GM12878 (cell line): Measurements from ENCODE around the gene LCE2D. TPM values are rescaled to one million over a fixed set of nuclear protein-coding genes. Genes with fewer than 3 reads are reported as not detected.

Experiments used
- ATAC-seq: fragments of 200-7000 bp; cut with Tn5 transposase; 3 replicates; pipeline ENCODE4 v1.9.1; 2020; ENCODE audit warnings: mild to moderate bottlenecking, moderate library complexity
- BruUV-seq: library from RNA; stranded (reverse); fragments of 400-500 nt; replicated peaks from 2 replicates; lab custom pipeline; 2021; lab: Mats Ljungman, UMichigan
- CTCF ChIA-PET: fragments of 300-600 bp; sonication (Branson Sonifier 250); formaldehyde crosslinking; extraction: SDS; loops from one replicate; lab custom pipeline; 2021; ENCODE audit warnings: inconsistent platforms; lab: Yijun Ruan, JAX
- POLR2A ChIA-PET: fragments of 350-600 bp; formaldehyde crosslinking; extraction: SDS; loops from one replicate; lab custom pipeline; 2021; ENCODE audit warnings: inconsistent platforms; lab: Charles Lee
- RAD21 ChIA-PET: fragments of 300-600 bp; sonication (Branson Sonifier 250); formaldehyde crosslinking; loops from one replicate; lab custom pipeline; 2023; ENCODE audit warnings: antibody characterized with exemption; ENCODE audit not compliant: unreplicated experiment; lab: Charles Lee
- SMC1A ChIA-PET: fragments of 300-600 bp; sonication (Branson Sonifier 250); formaldehyde crosslinking; loops from one replicate; lab custom pipeline; 2023; ENCODE audit not compliant: unreplicated experiment, uncharacterized antibody; lab: Charles Lee
- DNase-seq: peaks from one replicate; pipeline ENCODE4 v3.0.0-alpha.2; 2011; ENCODE audit warnings: low read depth, low spot score
- FAIRE-seq: peaks from 3 replicates; lab custom pipeline; 2011; peaks lifted over from hg19 to GRCh38; lab: Jason Lieb, UNC
- H2AFZ ChIP-seq: 2 replicates; pipeline ENCODE4 v1.6.0; 2011; ENCODE audit warnings: low read depth, low read length, control low read depth; ENCODE audit not compliant: control insufficient read depth
- H3K27ac ChIP-seq: 2 replicates; pipeline ENCODE4 v1.5.1; 2011; ENCODE audit warnings: control low read depth; ENCODE audit not compliant: control insufficient read depth, insufficient read depth
- H3K27me3 ChIP-seq, 2 experiments: replicated peaks in 1 of 2; 2 replicates each; pipeline versions ENCODE4 v1.6.0 to v1.6.1; 2011; ENCODE audit warnings: low read length in 1 of 2; ENCODE audit not compliant: control insufficient read depth in 2 of 2, insufficient read depth in 2 of 2
- H3K36me3 ChIP-seq, 2 experiments: 2 replicates each; pipeline ENCODE4 v1.5.1; 2011; ENCODE audit warnings: low read length in 1 of 2; ENCODE audit not compliant: control insufficient read depth in 2 of 2, insufficient read depth in 2 of 2
- H3K4me1 ChIP-seq: 2 replicates; pipeline ENCODE4 v1.6.1; 2011; ENCODE audit warnings: mild to moderate bottlenecking, low read length, moderate library complexity, mixed read lengths; ENCODE audit not compliant: control insufficient read depth, insufficient read depth
- H3K4me2 ChIP-seq: 2 replicates; pipeline ENCODE4 v1.6.0; 2011; ENCODE audit warnings: control low read depth; ENCODE audit not compliant: control insufficient read depth, insufficient read depth
- H3K4me3 ChIP-seq: fragments of 200-600 bp; sonication (generic); 2 replicates; pipeline ENCODE4 v1.5.1; 2016
- H3K79me2 ChIP-seq: 2 replicates; pipeline ENCODE4 v1.6.0; 2011; ENCODE audit warnings: low read length; ENCODE audit not compliant: control insufficient read depth, insufficient read depth
- H3K9ac ChIP-seq: 2 replicates; pipeline ENCODE4 v1.8.0; 2011; ENCODE audit warnings: low read length, control low read depth, mixed read lengths; ENCODE audit not compliant: control insufficient read depth, insufficient read depth
- H3K9me3 ChIP-seq: replicated peaks from 3 replicates; pipeline ENCODE4 v1.5.1; 2011; ENCODE audit warnings: mild to moderate bottlenecking, low read length; ENCODE audit not compliant: control insufficient read depth, insufficient read depth
- H4K20me1 ChIP-seq: 2 replicates; pipeline ENCODE4 v1.6.0; 2011; ENCODE audit not compliant: control insufficient read depth, insufficient read depth
- CUX1 ChIP-seq: IDR thresholded peaks from 2 replicates; pipeline ENCODE4 v1.6.1; 2012; ENCODE audit warnings: improper control_type of control experiment, low read depth, low read length; ENCODE audit not compliant: insufficient replicate concordance
- EP300 ChIP-seq, 2 experiments: fragments of 150-350 bp in 1 of 2; IDR thresholded peaks; 2 replicates each; pipeline ENCODE4 v1.6.1; 2011 to 2012; ENCODE audit warnings: low read depth in 2 of 2, low read length in 2 of 2, borderline replicate concordance in 1 of 2, improper control_type of control experiment in 1 of 2, inconsistent platforms in 1 of 2; ENCODE audit not compliant: control insufficient read depth in 1 of 2
- ESRRA ChIP-seq: IDR thresholded peaks from 2 replicates; pipeline ENCODE4 v1.6.1; 2012; ENCODE audit warnings: mild to moderate bottlenecking, low read length, improper control_type of control experiment
- HDAC2 ChIP-seq: fragments of 200-600 bp; sonication (generic); IDR thresholded peaks from 2 replicates; pipeline ENCODE4 v1.6.1; 2017
- KAT2A ChIP-seq: conservative IDR thresholded peaks from 2 replicates; pipeline ENCODE4 v1.6.1; 2011; ENCODE audit warnings: low read depth, low read length; ENCODE audit not compliant: control insufficient read depth
- MLLT1 ChIP-seq: fragments of 450-650 bp; IDR thresholded peaks from 2 replicates; pipeline ENCODE4 v1.6.1; 2016; ENCODE audit warnings: mild to moderate bottlenecking
- NFYA ChIP-seq: IDR thresholded peaks from 2 replicates; pipeline ENCODE4 v1.6.1; 2011; ENCODE audit warnings: low read depth, mild to moderate bottlenecking, low read length, improper control_type of control experiment, borderline replicate concordance
- NRF1 ChIP-seq: conservative IDR thresholded peaks from 2 replicates; pipeline ENCODE4 v1.6.1; 2011; ENCODE audit warnings: mild to moderate bottlenecking, low read depth, low read length, improper control_type of control experiment
- POLR2AphosphoS2 ChIP-seq: IDR thresholded peaks from 2 replicates; pipeline ENCODE4 v1.6.1; 2011; ENCODE audit warnings: low read depth, mild to moderate bottlenecking, low read length, improper control_type of control experiment, moderate library complexity
- POLR2AphosphoS5 ChIP-seq: IDR thresholded peaks from 2 replicates; pipeline ENCODE4 v1.6.1; 2011; ENCODE audit warnings: mild to moderate bottlenecking, low read length, inconsistent platforms
- RB1 ChIP-seq: fragments of 450-650 bp; formaldehyde crosslinking; IDR thresholded peaks from 2 replicates; pipeline ENCODE4 v1.6.1; 2017; ENCODE audit warnings: mild to moderate bottlenecking, borderline replicate concordance
- TCF3 ChIP-seq: IDR thresholded peaks from 2 replicates; pipeline ENCODE4 v1.6.1; 2012; ENCODE audit warnings: low read depth, mild to moderate bottlenecking, low read length, borderline replicate concordance; ENCODE audit not compliant: insufficient read depth
- ZNF207 ChIP-seq: fragments of 450-650 bp; IDR thresholded peaks from 2 replicates; pipeline ENCODE4 v1.6.1; 2014; ENCODE audit warnings: antibody characterized with exemption, mild to moderate bottlenecking, borderline replicate concordance
- in situ Hi-C: fragments of 300-500 bp; cut with MboI; formaldehyde crosslinking; loops from 9 replicates; pipeline ENCODE4 v1.14.3; 2018; ENCODE audit warnings: mixed read lengths
- intact Hi-C: fragments of 100-400 bp; cut with micrococcal nuclease; formaldehyde crosslinking; loops from one replicate; pipeline ENCODE4 v1.14.2; 2022; ENCODE audit not compliant: unreplicated experiment
- polyA plus RNA-seq, 11 experiments: library from polyadenylated mRNA; depleted of rRNA in 4 of 11; unstranded in 6 of 11; stranded (reverse) in 5 of 11; fragments of >200 nt; fragmentation: Nextera tagmentation in 4 of 11; fragmentation: Illumina TruSeq in 1 of 11; extraction: Ambion mirVana in 4 of 11; extraction: Trizol in 1 of 11; gene quantifications; 1 replicate in 1 of 11; 2 replicates in 10 of 11; pipeline versions ENCODE4 v1.2.1 to v1.2.3, GENCODE V29; 2011 to 2016; ENCODE audit warnings: inconsistent platforms in 2 of 11, missing spikeins in 2 of 11, low read depth in 1 of 11
- total RNA-seq, 4 experiments: library from RNA; depleted of rRNA in 3 of 4; stranded (reverse); fragments of >200 nt in 3 of 4; fragmentation: Illumina TruSeq in 1 of 4; extraction: Trizol in 1 of 4; gene quantifications; 2 replicates each; pipeline versions ENCODE4 v1.2.1 to v1.2.3, GENCODE V29; 2013 to 2021

Gene LCE2D
- total and polyA plus RNA-seq, 10 of the 15 experiments (the other 5 are each of a cell fraction or from before 2014, with no cell fraction given): not detected

GRCh38 chr1:152645146-152645545 lies 18.0 kb upstream of the LCE2D start (continued):
- no peak for TF ChIP-seq MLLT1
- no peak for TF ChIP-seq NFYA
- TF ChIP-seq, all 136 proteins: peak for 0

- no TSS peak for BruUV-seq
- Histone ChIP-seq H3K9ac (no peak overlapping the region), H2AFZ (no peak overlapping the region), H3K4me3 (no peak overlapping the region), H3K27me3 (no peaks in the 10 kb centered on the region; a peak in 1 of 4 replicates), H3K4me2 (no peak overlapping the region), H3K27ac (no peak overlapping the region), H4K20me1 (no peaks in the 10 kb centered on the region), H3K79me2 (no peaks in the 10 kb centered on the region), H3K4me1 (no peaks in the 10 kb centered on the region), H3K9me3 (no peaks in the 10 kb centered on the region), H3K36me3 (no peaks in the 10 kb centered on the region)
- CTCF ChIA-PET: interaction anchor here (0.8 to 1.7 kb wide), 4 partner anchors 223 to 631 kb away, joined by 3 to 4 read pairs (median 4); no protein-coding TSS in a partner anchor
- ATAC-seq: no peak
- RAD21 ChIA-PET: no interaction called here
- in situ Hi-C loops: no loop called here
- no peak for DNase-seq
- FAIRE-seq: no peak
- SMC1A ChIA-PET: interaction anchor here (1.0 to 1.6 kb wide), 2 partner anchors 10 kb away, joined by 3 to 4 read pairs; no protein-coding TSS in a partner anchor
- POLR2A ChIA-PET: no interaction called here
- intact Hi-C loops: no loop called here
- TF ChIP-seq HDAC2 (no peak), EP300 (IDR thresholded peaks at IDR 0.05; ENCODE audit: borderline replicate concordance in 1 of 2, control insufficient read depth in 1 of 2, low read depth in 2 of 2, low read length in 2 of 2) (no peak), ZNF207 (no peak), RB1 (no peak), CUX1 (no peak), POLR2AphosphoS2 (no peak), TCF3 (no peak), KAT2A (no peak), POLR2AphosphoS5 (no peak), ESRRA (no peak), NRF1 (no peak)
Measured at GRCh38 chr1:152646656-152647055, 16.5 kb upstream of the LCE2D start.
